SK-N-SH (cell line): ENCODE results near the gene ATXN2. TPM values are rescaled to one million over a fixed set of nuclear protein-coding genes. Genes with fewer than 3 reads are reported as not detected.
A peak's percentile ranks its signal among the peaks of the same experiment; 100 is the strongest.

Source experiments
- CTCF ChIA-PET: fragments of 300-600, 350-600 bp; formaldehyde crosslinking; extraction: SDS; loops from one replicate; lab custom pipeline; 2021; lab: Yijun Ruan, JAX
- POLR2A ChIA-PET: fragments of 350-600 bp; sonication (Branson Sonifier 250); formaldehyde crosslinking; extraction: SDS; loops from one replicate; lab custom pipeline; 2020; ENCODE audit warnings: antibody characterized with exemption, inconsistent platforms; lab: Yijun Ruan, JAX
- DNase-seq: peaks from one replicate; pipeline ENCODE4 v3.0.0; 2012
- H2AFZ ChIP-seq: fragments of 200-600 bp; sonication (generic); 2 replicates; pipeline ENCODE4 v1.8.1; 2016; ENCODE audit warnings: antibody characterized with exemption, mild to moderate bottlenecking, low read depth
- H3F3A ChIP-seq: fragments of 200-600 bp; sonication (generic); replicated peaks from 2 replicates; pipeline ENCODE3; 2016; ENCODE audit warnings: antibody characterized with exemption, mild to moderate bottlenecking; ENCODE audit not compliant: insufficient read depth
- H3K27ac ChIP-seq, 2 experiments: fragments of 200-500 bp in 1 of 2; fragments of 200-600 bp in 1 of 2; sonication (Bioruptor generic) in 1 of 2; sonication (generic), shearing (Covaris generic) in 1 of 2; 2 replicates each; pipeline versions ENCODE4 v1.5.1 to v1.6.1; 2014 to 2016; ENCODE audit warnings: low read depth in 2 of 2, inconsistent platforms in 1 of 2, low read length in 1 of 2, mild to moderate bottlenecking in 1 of 2, mixed read lengths in 1 of 2
- H3K27me3 ChIP-seq: fragments of 200-600 bp; sonication (generic), shearing (Covaris generic); 2 replicates; pipeline ENCODE4 v1.6.1; 2016; ENCODE audit warnings: mixed run types; ENCODE audit not compliant: insufficient read depth
- H3K36me3 ChIP-seq, 2 experiments: fragments of 200-500 bp in 1 of 2; fragments of 200-600 bp in 1 of 2; sonication (Bioruptor generic) in 1 of 2; sonication (generic) in 1 of 2; replicated peaks in 1 of 2; 2 replicates each; pipeline versions ENCODE3 to v1.5.1; 2014 to 2016; ENCODE audit warnings: low read length in 1 of 2, mild to moderate bottlenecking in 1 of 2; ENCODE audit not compliant: insufficient read depth in 2 of 2, control insufficient read depth in 1 of 2
- H3K4me1 ChIP-seq, 2 experiments: fragments of 200-500 bp in 1 of 2; fragments of 200-600 bp in 1 of 2; sonication (Bioruptor generic) in 1 of 2; sonication (generic), shearing (Covaris generic) in 1 of 2; 2 replicates each; pipeline versions ENCODE4 v1.5.1 to v1.6.1; 2014 to 2016; ENCODE audit warnings: low read depth in 1 of 2, low read length in 1 of 2, mixed run types in 1 of 2; ENCODE audit not compliant: insufficient read depth in 2 of 2, control insufficient read depth in 1 of 2
- H3K4me2 ChIP-seq: fragments of 200-600 bp; sonication (generic), shearing (Covaris generic); 2 replicates; pipeline ENCODE4 v1.6.1; 2017; ENCODE audit warnings: mixed run types
- H3K4me3 ChIP-seq, 2 experiments: fragments of 200-500 bp in 1 of 2; fragments of 200-600 bp in 1 of 2; sonication (Bioruptor generic) in 1 of 2; sonication (generic), shearing (Covaris generic) in 1 of 2; 2 replicates each; pipeline versions ENCODE4 v1.5.1 to v1.8.1; 2014 to 2016; ENCODE audit warnings: low read depth in 2 of 2, inconsistent platforms in 1 of 2, low read length in 1 of 2, mild to moderate bottlenecking in 1 of 2, mixed read lengths in 1 of 2, moderate library complexity in 1 of 2
- H3K79me2 ChIP-seq: fragments of 200-600 bp; sonication (generic); 2 replicates; pipeline ENCODE4 v1.8.1; 2017; ENCODE audit warnings: mild to moderate bottlenecking; ENCODE audit not compliant: insufficient read depth
- H3K9ac ChIP-seq: fragments of 200-600 bp; sonication (generic); 2 replicates; pipeline ENCODE4 v1.6.1; 2017; ENCODE audit warnings: mixed run types
- H3K9me2 ChIP-seq: fragments of 200-600 bp; sonication (generic); 2 replicates; pipeline ENCODE4 v1.6.1; 2017; ENCODE audit warnings: mixed run types
- H3K9me3 ChIP-seq: fragments of 200-600 bp; sonication (generic); 2 replicates; pipeline ENCODE4 v1.6.1; 2017; ENCODE audit warnings: mixed run types, mild to moderate bottlenecking, moderate library complexity
- H4K20me1 ChIP-seq: fragments of 200-600 bp; sonication (generic); 2 replicates; pipeline ENCODE4 v1.6.1; 2017; ENCODE audit warnings: mild to moderate bottlenecking, mixed run types; ENCODE audit not compliant: insufficient read depth
- EZH2phosphoT487 ChIP-seq: fragments of 200-600 bp; sonication (generic); IDR thresholded peaks from 2 replicates; pipeline ENCODE4 v1.6.1; 2017; ENCODE audit warnings: low read depth, mixed run types, mild to moderate bottlenecking, antibody characterized with exemption, moderate library complexity, borderline replicate concordance
- FOSL2 ChIP-seq: IDR thresholded peaks from 2 replicates; pipeline ENCODE4 v1.4.0; 2012; ENCODE audit warnings: low read depth, mild to moderate bottlenecking, moderate library complexity, borderline replicate concordance
- IRF3 ChIP-seq: fragments of 150-350 bp; IDR thresholded peaks from 2 replicates; pipeline ENCODE4 v1.6.1; 2016; ENCODE audit warnings: mild to moderate bottlenecking, low read depth, low read length
- NFIC ChIP-seq: IDR thresholded peaks from 2 replicates; pipeline ENCODE4 v1.4.0; 2012; ENCODE audit warnings: borderline replicate concordance
- RCOR1 ChIP-seq: fragments of 150-350 bp; IDR thresholded peaks from 2 replicates; pipeline ENCODE4 v1.6.1; 2017; ENCODE audit warnings: antibody characterized with exemption, low read length
- RFX5 ChIP-seq: IDR thresholded peaks from 2 replicates; pipeline ENCODE4 v1.6.1; 2012; ENCODE audit warnings: mild to moderate bottlenecking, improper control_type of control experiment, low read length
- RXRA ChIP-seq: IDR thresholded peaks from 2 replicates; pipeline ENCODE4 v1.4.0; 2012; ENCODE audit warnings: low read depth, mild to moderate bottlenecking, borderline replicate concordance
- USF1 ChIP-seq: IDR thresholded peaks from 2 replicates; pipeline ENCODE4 v1.4.0; 2012; ENCODE audit warnings: low read depth, borderline replicate concordance
- WGBS: methylation state at CpG from one replicate; pipeline ENCODE4 v1.1.6; 2017; ENCODE audit warnings: low lambda C conversion rate; 5-methylcytosine and 5-hydroxymethylcytosine counted together
- polyA plus RNA-seq, 3 experiments: library from polyadenylated mRNA; depleted of rRNA; stranded (reverse); fragments of >200 nt; gene quantifications; 2 replicates each; pipeline ENCODE4 v1.2.3, GENCODE V29; 2012
- TF ChIP-seq, protein P1 (sequence below): fragments of 200-600 bp; sonication (generic); IDR thresholded peaks from 2 replicates; pipeline ENCODE4 v1.6.1; 2017; ENCODE audit warnings: antibody characterized with exemption, mild to moderate bottlenecking, moderate library complexity

Gene ATXN2
- polyA plus RNA-seq, 1 of the 3 experiments (the other 2 are of a cell fraction) = 35.7 TPM

- TF ChIP-seq FOSL2 (no peak), RXRA (no peak), EZH2phosphoT487 (no peak), RFX5 (no peak), IRF3 (no peak), RCOR1 (no peak)
- TF ChIP-seq, protein P1, sequence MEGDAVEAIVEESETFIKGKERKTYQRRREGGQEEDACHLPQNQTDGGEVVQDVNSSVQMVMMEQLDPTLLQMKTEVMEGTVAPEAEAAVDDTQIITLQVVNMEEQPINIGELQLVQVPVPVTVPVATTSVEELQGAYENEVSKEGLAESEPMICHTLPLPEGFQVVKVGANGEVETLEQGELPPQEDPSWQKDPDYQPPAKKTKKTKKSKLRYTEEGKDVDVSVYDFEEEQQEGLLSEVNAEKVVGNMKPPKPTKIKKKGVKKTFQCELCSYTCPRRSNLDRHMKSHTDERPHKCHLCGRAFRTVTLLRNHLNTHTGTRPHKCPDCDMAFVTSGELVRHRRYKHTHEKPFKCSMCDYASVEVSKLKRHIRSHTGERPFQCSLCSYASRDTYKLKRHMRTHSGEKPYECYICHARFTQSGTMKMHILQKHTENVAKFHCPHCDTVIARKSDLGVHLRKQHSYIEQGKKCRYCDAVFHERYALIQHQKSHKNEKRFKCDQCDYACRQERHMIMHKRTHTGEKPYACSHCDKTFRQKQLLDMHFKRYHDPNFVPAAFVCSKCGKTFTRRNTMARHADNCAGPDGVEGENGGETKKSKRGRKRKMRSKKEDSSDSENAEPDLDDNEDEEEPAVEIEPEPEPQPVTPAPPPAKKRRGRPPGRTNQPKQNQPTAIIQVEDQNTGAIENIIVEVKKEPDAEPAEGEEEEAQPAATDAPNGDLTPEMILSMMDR = no peak
Observed at GRCh38 chr12:111439657-111440151, 159.4 kb downstream of the ATXN2 start (continued).

GRCh38 chr12:111438481-111438880 lies 160.6 kb downstream of the ATXN2 start:
- peaks cover 34 to 43% of the 10 kb centered on the region in 2 experiments for H3K4me1 ChIP-seq

More at GRCh38 chr12:111438481-111438880, 160.6 kb downstream of the ATXN2 start:
- Histone ChIP-seq H3K9me3 (no peaks in the 10 kb centered on the region), H4K20me1 (peaks cover 100% of the 10 kb centered on the region), H3F3A (peaks cover 44% of the 10 kb centered on the region), H3K9me2 (no peaks in the 10 kb centered on the region), H3K27me3 (no peaks in the 10 kb centered on the region), H3K9ac (no peak overlapping the region), H3K36me3 (peaks cover 6 to 13% of the 10 kb centered on the region in 2 experiments), H2AFZ (no peak overlapping the region), H3K4me2 (peak overlapping the region; percentile 30), H3K4me3 (no peak overlapping the region), H3K79me2 (peaks cover 100% of the 10 kb centered on the region), H3K27ac (peak overlapping the region in 1 of 2 experiments; percentile 50; a peak in 2 of 4 replicates)
- TF ChIP-seq USF1 (peak; percentile 78; the same call in 1 of the 2 replicates), RFX5 (no peak), NFIC (peak; percentile 71; the same call in 1 of the 2 replicates)
- CTCF ChIA-PET = interaction anchor here (28.3 kb wide), 1 partner anchor 37 kb away, joined by 618 read pairs; the partner anchor contains the start of gene SH2B3
- DNase-seq = no peak
- 74% methylated on average over 9 of the region's 9 CpGs for WGBS
- POLR2A ChIA-PET = no interaction called here
